Transverse colon (tissue), 4 donors: ENCODE results near the gene LHX3. TPM values are rescaled to one million over a fixed set of nuclear protein-coding genes. Genes with fewer than 3 reads are reported as not detected.

ENCODE experiments used
- DNase-seq: peaks from one replicate; pipeline ENCODE4 v3.0.0-alpha.2; 2019
- H3K27ac ChIP-seq, 4 donors: fragments of 200-600 bp; sonication (generic); 2 replicates each; pipeline ENCODE4 v1.5.1; 2016 to 2018; ENCODE audit warnings: inconsistent platforms in 4 of 4
- H3K27me3 ChIP-seq: fragments of 200-600 bp; sonication (generic); 2 replicates; pipeline ENCODE4 v1.5.1; 2017; ENCODE audit warnings: inconsistent platforms
- H3K36me3 ChIP-seq, 4 donors: fragments of 200-600 bp; sonication (generic); 2 replicates each; pipeline ENCODE4 v1.5.1; 2017 to 2019; ENCODE audit warnings: inconsistent platforms in 4 of 4
- H3K4me1 ChIP-seq, 4 donors: fragments of 200-600 bp; sonication (generic); 2 replicates each; pipeline ENCODE4 v1.5.1; 2017 to 2020; ENCODE audit warnings: inconsistent platforms in 4 of 4
- H3K4me3 ChIP-seq, 4 donors: fragments of 200-600 bp; sonication (generic); 1 replicate in 1 of 4; 2 replicates in 3 of 4; pipeline versions ENCODE4 v1.5.1 to v1.6.1; 2017 to 2019; ENCODE audit warnings: inconsistent platforms in 4 of 4
- H3K9me3 ChIP-seq, 2 donors: fragments of 200-600 bp; sonication (generic); 2 replicates each; pipeline ENCODE4 v1.5.1; 2017 to 2019; ENCODE audit warnings: inconsistent platforms in 2 of 2
- CTCF ChIP-seq, 5 experiments: fragments of 200-600 bp in 3 of 5; fragments of 450-650 bp in 2 of 5; sonication (generic) in 3 of 5; IDR thresholded peaks; 1 replicate in 2 of 5; 2 replicates in 3 of 5; pipeline ENCODE4 v1.5.1; 2016 to 2017; ENCODE audit warnings: antibody characterized with exemption in 5 of 5, inconsistent platforms in 3 of 5, mild to moderate bottlenecking in 2 of 5, moderate library complexity in 1 of 5
- EP300 ChIP-seq: sonication (generic); formaldehyde crosslinking; IDR thresholded peaks from one replicate; pipeline ENCODE4 v1.6.1; 2017; ENCODE audit warnings: antibody characterized with exemption, low read depth
- POLR2A ChIP-seq: fragments of 450-650 bp; IDR thresholded peaks from one replicate; pipeline ENCODE4 v1.6.1; 2016; ENCODE audit warnings: antibody characterized with exemption, mild to moderate bottlenecking, moderate library complexity
- POLR2AphosphoS5 ChIP-seq, 3 donors: sonication (generic); formaldehyde crosslinking; IDR thresholded peaks; one replicate each; pipeline ENCODE4 v1.6.1; 2016; ENCODE audit warnings: antibody characterized with exemption in 3 of 3
- WGBS, 2 donors: methylation state at CpG; one replicate each; pipeline ENCODE4 v1.1.5; 2018; ENCODE audit warnings: low coverage in 1 of 2; 5-methylcytosine and 5-hydroxymethylcytosine counted together
- in situ Hi-C, 4 donors: fragments of 200-750 bp; cut with MboI; loops; one replicate each; pipeline versions ENCODE4 v1.15.0 to v1.15.1; 2017; ENCODE audit warnings: low sequenced_read_pairs in 3 of 4, low pct_ligation_motif_present in 1 of 4, low pct_unique_long_range_greater_than_20kb in 1 of 4
- intact Hi-C: fragments of 100-400 bp; cut with DNase I; formaldehyde crosslinking; loops from one replicate; pipeline ENCODE4 v1.15.1; 2023; ENCODE audit warnings: low total_unique reads
- total RNA-seq, 4 donors: library from RNA; depleted of rRNA; stranded (reverse); fragments of >200 nt; gene quantifications; one replicate each; pipeline ENCODE4 v1.1.0, GENCODE V29; 2016

Gene LHX3
- total RNA-seq, 4 donors from 2014 or later, result not detected

- H3K4me1 ChIP-seq, result no peaks in the 10 kb centered on the region
- TF ChIP-seq POLR2A (no peak), EP300 (no peak), POLR2AphosphoS5 (IDR thresholded peaks at IDR 0.05) (no peak), CTCF (IDR thresholded peaks at IDR 0.05) (no peak)
- WGBS, 2 donors, result 93% methylated on average over 16 of the region's 16 CpGs; no CpG with 5 or more reads in 1 of the 2 donors
- DNase-seq, result no peak
- intact Hi-C loops (no loop called here), in situ Hi-C loops (no loop called here)
- peaks cover 0 to 17% (median 7%) of the 10 kb centered on the region in 4 donors for H3K36me3 ChIP-seq
- H3K27ac ChIP-seq, result no peak overlapping the region
- H3K9me3 ChIP-seq, result no peaks in the 10 kb centered on the region
- no peak overlapping the region for H3K4me3 ChIP-seq
- H3K27me3 ChIP-seq, result no peaks in the 10 kb centered on the region
These were observed 13.3 kb upstream of the LHX3 start for GRCh38 chr9:136218271-136218670.

GRCh38 chr9:136216541-136217244 lies 11.8 kb upstream of the LHX3 start:
- in situ Hi-C loops (no loop called here), intact Hi-C loops (no loop called here)
- TF ChIP-seq POLR2AphosphoS5 (IDR thresholded peaks at IDR 0.05) (no peak), EP300 (no peak), POLR2A (no peak), CTCF (IDR thresholded peaks at IDR 0.05) (no peak)
- 93% methylated on average over 37 of the region's 37 CpGs; no CpG with 5 or more reads in 1 of the 2 donors for WGBS, 2 donors
- DNase-seq, result no peak
- peaks cover 0 to 17% (median 7%) of the 10 kb centered on the region in 4 donors for H3K36me3 ChIP-seq
- no peak overlapping the region for H3K4me3 ChIP-seq
- no peaks in the 10 kb centered on the region for H3K27me3 ChIP-seq
- H3K9me3 ChIP-seq, result no peaks in the 10 kb centered on the region
- H3K27ac ChIP-seq, result no peak overlapping the region
- no peaks in the 10 kb centered on the region for H3K4me1 ChIP-seq

- Histone ChIP-seq H3K27ac (no peak overlapping the region), H3K4me1 (no peaks in the 10 kb centered on the region), H3K9me3 (no peaks in the 10 kb centered on the region), H3K36me3 (peaks cover 0 to 24% (median 7%) of the 10 kb centered on the region in 4 donors), H3K27me3 (no peaks in the 10 kb centered on the region), H3K4me3 (no peak overlapping the region)
- 98 to 100% methylated on average over 2 to 9 of the region's 9 CpGs for WGBS, 2 donors
- in situ Hi-C loops (no loop called here), intact Hi-C loops (no loop called here)
- no peak for TF ChIP-seq POLR2A
- no peak for TF ChIP-seq CTCF (IDR thresholded peaks at IDR 0.05)
- no peak for TF ChIP-seq EP300
- no peak for TF ChIP-seq POLR2AphosphoS5 (IDR thresholded peaks at IDR 0.05)
- DNase-seq, result no peak
These were observed 8.8 kb upstream of the LHX3 start for GRCh38 chr9:136213733-136214132.

GRCh38 chr9:136212345-136212950 lies 7.5 kb upstream of the LHX3 start:
- WGBS, 2 donors, result 89 to 93% methylated on average over 20 to 28 of the region's 28 CpGs
- Histone ChIP-seq H3K36me3 (peaks cover 0 to 24% (median 5%) of the 10 kb centered on the region in 4 donors), H3K27ac (no peak overlapping the region), H3K27me3 (no peaks in the 10 kb centered on the region), H3K4me3 (no peak overlapping the region), H3K4me1 (no peaks in the 10 kb centered on the region), H3K9me3 (no peaks in the 10 kb centered on the region)
- intact Hi-C loops, result no loop called here
- TF ChIP-seq POLR2A, result no peak
- no peak for TF ChIP-seq POLR2AphosphoS5 (IDR thresholded peaks at IDR 0.05)
- TF ChIP-seq EP300, result no peak
- no peak for TF ChIP-seq CTCF (IDR thresholded peaks at IDR 0.05)
- DNase-seq, result no peak
- in situ Hi-C loops, result no loop called here
